RWPE1 (cell line): ENCODE results near the gene KCND2.

Experiments used
- CTCF ChIA-PET: fragments of 350-600 bp; sonication (Branson Sonifier 250); formaldehyde crosslinking; extraction: SDS; loops from one replicate; lab custom pipeline; 2021; lab: Yijun Ruan, JAX
- POLR2A ChIA-PET: fragments of 400-600 bp; formaldehyde crosslinking; extraction: SDS; loops from one replicate; lab custom pipeline; 2020; ENCODE audit warnings: antibody characterized with exemption; ENCODE audit not compliant: low non-redundant PET; lab: Yijun Ruan, JAX
- DNase-seq: peaks from one replicate; pipeline ENCODE4 v3.0.0; 2012; ENCODE audit warnings: low spot score
- H3K27ac ChIP-seq: fragments of 450-650 bp; 2 replicates; pipeline ENCODE4 v1.5.1; 2017
- CTCF ChIP-seq: fragments of 450-650 bp; conservative IDR thresholded peaks from 2 replicates; pipeline ENCODE4 v1.5.1; 2017; ENCODE audit warnings: low read depth, mild to moderate bottlenecking

The KCND2 gene

GRCh38 chr7:120480930-120481329, 208.0 kb downstream of the KCND2 start:
- DNase-seq: no peak
- TF ChIP-seq CTCF: no peak
- POLR2A ChIA-PET: no interaction called here
- CTCF ChIA-PET: no interaction called here
- no peak overlapping the region for H3K27ac ChIP-seq

GRCh38 chr7:120486164-120486563, 213.2 kb downstream of the KCND2 start:
- no peak for TF ChIP-seq CTCF
- CTCF ChIA-PET: no interaction called here
- POLR2A ChIA-PET: no interaction called here

GRCh38 chr7:120502132-120502531, 229.2 kb downstream of the KCND2 start:
- POLR2A ChIA-PET: no interaction called here
- no peak for TF ChIP-seq CTCF
- CTCF ChIA-PET: no interaction called here
- no peak overlapping the region for H3K27ac ChIP-seq
- no peak for DNase-seq

More at GRCh38 chr7:120486164-120486563, 213.2 kb downstream of the KCND2 start:
- H3K27ac ChIP-seq: no peak overlapping the region
- no peak for DNase-seq

GRCh38 chr7:120502825-120503224, 229.8 kb downstream of the KCND2 start:
- POLR2A ChIA-PET: no interaction called here
- CTCF ChIA-PET: no interaction called here
- TF ChIP-seq CTCF: no peak

GRCh38 chr7:120504386-120504785, 231.4 kb downstream of the KCND2 start:
- no peak overlapping the region for H3K27ac ChIP-seq
- POLR2A ChIA-PET: no interaction called here
- CTCF ChIA-PET: no interaction called here
- no peak for DNase-seq
- no peak for TF ChIP-seq CTCF

More at GRCh38 chr7:120502825-120503224, 229.8 kb downstream of the KCND2 start:
- DNase-seq: no peak
- no peak overlapping the region for H3K27ac ChIP-seq

- no peak overlapping the region for H3K27ac ChIP-seq
- POLR2A ChIA-PET: no interaction called here
- DNase-seq: no peak
- no peak for TF ChIP-seq CTCF
- CTCF ChIA-PET: interaction anchor here (0.6 kb wide), 1 partner anchor 27 kb away, joined by 3 read pairs; no protein-coding TSS in a partner anchor
These were observed 232.8 kb downstream of the KCND2 start for GRCh38 chr7:120505770-120506169.
